CD4-positive, alpha-beta T cell (primary cell): ENCODE data around the gene NUP210. TPM values are rescaled to one million over a fixed set of nuclear protein-coding genes. Genes with fewer than 3 reads are reported as not detected.

Source experiments
- ATAC-seq: fragments of 200-7000 bp; cut with Tn5 transposase; one replicate; pipeline ENCODE4 v1.10.0; 2022; ENCODE audit warnings: mild to moderate bottlenecking; ENCODE audit not compliant: poor library complexity
- CTCF ChIA-PET: fragments of 350-600 bp; sonication (Branson Sonifier 250); formaldehyde crosslinking; loops from one replicate; lab custom pipeline; 2021; ENCODE audit warnings: antibody characterized with exemption, inconsistent platforms; lab: Charles Lee
- POLR2A ChIA-PET: fragments of 350-600 bp; sonication (Branson Sonifier 250); formaldehyde crosslinking; loops from one replicate; lab custom pipeline; 2021; ENCODE audit warnings: antibody characterized with exemption, inconsistent platforms; lab: Charles Lee
- DNase-seq, 14 experiments: peaks; one replicate each; pipeline ENCODE4 v3.0.0-alpha.2; 2013 to 2020; ENCODE audit warnings: mixed read lengths in 2 of 14
- H3K27ac ChIP-seq, 2 donors: one replicate each; pipeline versions ENCODE4 v1.5.1 to v1.7.0; 2013; ENCODE audit warnings: low read length in 2 of 2, low read depth in 1 of 2, mild to moderate bottlenecking in 1 of 2
- H3K27me3 ChIP-seq, 2 experiments: 1 replicate in 1 of 2; 2 replicates in 1 of 2; pipeline versions ENCODE4 v1.6.1 to v1.7.0; 2013; ENCODE audit warnings: low read length in 2 of 2, control low read depth in 1 of 2, mild to moderate bottlenecking in 1 of 2, moderate library complexity in 1 of 2; ENCODE audit not compliant: insufficient read depth in 2 of 2, control insufficient read depth in 1 of 2
- H3K36me3 ChIP-seq: one replicate; pipeline ENCODE4 v1.6.1; 2013; ENCODE audit warnings: low read length, control low read depth; ENCODE audit not compliant: insufficient read depth
- H3K4me1 ChIP-seq: one replicate; pipeline ENCODE4 v1.6.1; 2013; ENCODE audit warnings: low read length, control low read depth; ENCODE audit not compliant: insufficient read depth
- H3K4me3 ChIP-seq: one replicate; pipeline ENCODE4 v1.5.1; 2013; ENCODE audit warnings: mild to moderate bottlenecking, low read length, moderate library complexity
- H3K9me3 ChIP-seq, 2 experiments: 1 replicate in 1 of 2; 2 replicates in 1 of 2; pipeline versions ENCODE4 v1.6.1 to v1.7.0; 2013; ENCODE audit warnings: low read length in 2 of 2, mild to moderate bottlenecking in 2 of 2, control low read depth in 1 of 2, moderate library complexity in 1 of 2; ENCODE audit not compliant: control insufficient read depth in 1 of 2, insufficient read depth in 1 of 2
- H3K27ac Mint-ChIP-seq: one replicate; pipeline ENCODE4 v1.8.0; 2020; ENCODE audit warnings: mixed read lengths
- H3K27me3 Mint-ChIP-seq: one replicate; pipeline ENCODE4 v1.8.0; 2021; ENCODE audit warnings: mixed read lengths
- H3K36me3 Mint-ChIP-seq: one replicate; pipeline ENCODE4 v1.8.0; 2021; ENCODE audit warnings: low read depth, mixed read lengths
- H3K4me1 Mint-ChIP-seq: one replicate; pipeline ENCODE4 v1.8.0; 2021; ENCODE audit warnings: low read depth, mixed read lengths
- H3K4me3 Mint-ChIP-seq: one replicate; pipeline ENCODE4 v1.8.0; 2020; ENCODE audit warnings: mild to moderate bottlenecking, mixed read lengths
- H3K9me3 Mint-ChIP-seq: one replicate; pipeline ENCODE4 v1.8.0; 2020; ENCODE audit warnings: mixed read lengths
- CTCF ChIP-seq: fragments of 200-600 bp; IDR thresholded peaks from one replicate; pipeline ENCODE4 v1.8.0; 2022; ENCODE audit warnings: antibody characterized with exemption, mild to moderate bottlenecking
- intact Hi-C, 2 experiments: fragments of 100-400 bp; cut with DNase I in 1 of 2; cut with micrococcal nuclease in 1 of 2; formaldehyde crosslinking; loops; one replicate each; pipeline versions ENCODE4 v1.15.1 to v1.9.0; 2023 to 2025; cut with DNase I, micrococcal nuclease
- total RNA-seq, 174 experiments: library from RNA in 2 of 174; stranded (reverse) in 2 of 174; gene quantifications; one replicate each; pipeline ENCODE4 v1.2.3 and lab custom pipeline; 2021 to 2026

The NUP210 gene
- total RNA-seq, 2 experiments from 2014 or later, result 82.0 to 83.5 TPM

GRCh38 chr3:13457593-13457992, 37.5 kb upstream of the NUP210 start:
- H3K27ac ChIP-seq, result no peak overlapping the region
- no peaks in the 10 kb centered on the region for H3K9me3 Mint-ChIP-seq
- ChIA-PET POLR2A (no interaction called here), CTCF (no interaction called here)
- H3K27ac Mint-ChIP-seq, result no peak overlapping the region
- peaks cover 6% of the 10 kb centered on the region for H3K4me1 Mint-ChIP-seq
- intact Hi-C loops, result loop anchor here in 1 of 2 experiments (10.0 kb wide), 1 partner anchor 443 kb away; no protein-coding TSS in a partner anchor
- no peak for ATAC-seq
- TF ChIP-seq CTCF, result no peak
- no peaks in the 10 kb centered on the region for H3K27me3 Mint-ChIP-seq
- H3K4me1 ChIP-seq, result peaks cover 2% of the 10 kb centered on the region
- H3K4me3 ChIP-seq, result no peak overlapping the region
- DNase-seq, result no peak
- no peaks in the 10 kb centered on the region for H3K36me3 ChIP-seq
- H3K27me3 ChIP-seq, result peaks cover 0 to 2% of the 10 kb centered on the region in 2 experiments
- H3K9me3 ChIP-seq, result peaks cover 0 to 5% of the 10 kb centered on the region in 2 experiments
- no peaks in the 10 kb centered on the region for H3K36me3 Mint-ChIP-seq
- no peak overlapping the region for H3K4me3 Mint-ChIP-seq

GRCh38 chr3:13455644-13456043, 35.5 kb upstream of the NUP210 start:
- no peak for TF ChIP-seq CTCF
- Histone ChIP-seq H3K27ac (no peak overlapping the region), H3K36me3 (no peaks in the 10 kb centered on the region), H3K9me3 (no peaks in the 10 kb centered on the region), H3K4me3 (no peak overlapping the region), H3K27me3 (peaks cover 0 to 1% of the 10 kb centered on the region in 2 experiments), H3K4me1 (peaks cover 18% of the 10 kb centered on the region)
- Mint-ChIP-seq H3K36me3 (no peaks in the 10 kb centered on the region), H3K4me1 (peaks cover 23% of the 10 kb centered on the region), H3K27me3 (no peaks in the 10 kb centered on the region), H3K9me3 (no peaks in the 10 kb centered on the region), H3K27ac (no peak overlapping the region), H3K4me3 (no peak overlapping the region)
- POLR2A ChIA-PET, result interaction anchor here (1.3 kb wide), 1 partner anchor 364 kb away, joined by 3 read pairs; no protein-coding TSS in a partner anchor
- CTCF ChIA-PET, result interaction anchor here (1.1 kb wide), 1 partner anchor 110 kb away, joined by 3 read pairs; no protein-coding TSS in a partner anchor
- intact Hi-C loops, result loop anchor here in 1 of 2 experiments (10.0 kb wide), 1 partner anchor 441 kb away; no protein-coding TSS in a partner anchor
- DNase-seq (no peak), ATAC-seq (no peak)

GRCh38 chr3:13452490-13453335, 32.6 kb upstream of the NUP210 start:
- peaks cover 28% of the 10 kb centered on the region for H3K4me1 Mint-ChIP-seq
- ATAC-seq (peak; percentile 22), DNase-seq (peak in 11 of 14 experiments; percentile 14 to 78 (median 32))
- H3K27ac ChIP-seq, result peak overlapping the region in 1 of 2 donors; percentile 72
- H3K4me1 ChIP-seq, result peaks cover 21% of the 10 kb centered on the region
- intact Hi-C loops, result loop anchor here (1.0 to 10.0 kb wide), 8 partner anchors 26 to 485 kb away; no protein-coding TSS in a partner anchor
- H3K9me3 ChIP-seq, result no peaks in the 10 kb centered on the region
- ChIA-PET CTCF (interaction anchor here (0.8 to 3.9 kb wide), 16 partner anchors 9 to 458 kb away, joined by 3 to 57 read pairs (median 4); partner anchors contain the start of genes HDAC11 and NUP210), POLR2A (interaction anchor here (0.8 to 3.3 kb wide), 14 partner anchors 25 to 1198 kb away, joined by 3 to 75 read pairs (median 4); partner anchors contain the start of genes HDAC11, NUP210 and RPL32)
- no peaks in the 10 kb centered on the region for H3K27me3 ChIP-seq
- TF ChIP-seq CTCF, result peak; percentile 79
- peak overlapping the region; percentile 79 for H3K27ac Mint-ChIP-seq
- H3K36me3 ChIP-seq, result no peaks in the 10 kb centered on the region
- no peaks in the 10 kb centered on the region for H3K27me3 Mint-ChIP-seq
- no peaks in the 10 kb centered on the region for H3K36me3 Mint-ChIP-seq
- no peaks in the 10 kb centered on the region for H3K9me3 Mint-ChIP-seq
- peak overlapping the region; percentile 94 for H3K4me3 Mint-ChIP-seq
- peak overlapping the region; percentile 71 for H3K4me3 ChIP-seq
